IMR-90 (cell line): ENCODE measurements around the gene DAPL1. TPM values are rescaled to one million over a fixed set of nuclear protein-coding genes. Genes with fewer than 3 reads are reported as not detected.

ENCODE experiments used
- ATAC-seq: fragments of 200-7000 bp; cut with Tn5 transposase; 2 replicates; pipeline ENCODE4 v1.9.1; 2020; ENCODE audit warnings: low read depth, mild to moderate bottlenecking, moderate library complexity
- BruUV-seq: library from RNA; stranded (reverse); fragments of 400-500 nt; replicated peaks from 2 replicates; lab custom pipeline; 2021; lab: Mats Ljungman, UMichigan
- CTCF ChIA-PET: fragments of 300-600 bp; formaldehyde crosslinking; extraction: SDS; loops from one replicate; lab custom pipeline; 2021; ENCODE audit warnings: antibody characterized with exemption; lab: Yijun Ruan, JAX
- POLR2A ChIA-PET: fragments of 300-600 bp; sonication (Branson Sonifier 250); formaldehyde crosslinking; loops from one replicate; lab custom pipeline; 2022; ENCODE audit warnings: antibody characterized with exemption; ENCODE audit not compliant: unreplicated experiment; lab: Charles Lee
- DNase-seq: peaks from one replicate; pipeline ENCODE4 v3.0.0; 2013
- H2AFZ ChIP-seq: replicated peaks from 2 replicates; pipeline ENCODE3; 2013; ENCODE audit warnings: low read length, mild to moderate bottlenecking; ENCODE audit not compliant: poor library complexity
- H2AK5ac ChIP-seq: 2 replicates; pipeline ENCODE4 v1.6.1; 2013; ENCODE audit warnings: low read depth, low read length, inconsistent platforms
- H2AK9ac ChIP-seq: replicated peaks from 2 replicates; pipeline ENCODE3; 2013; ENCODE audit warnings: mild to moderate bottlenecking, low read depth, low read length, moderate library complexity; ENCODE audit not compliant: poor library complexity
- H2BK120ac ChIP-seq: 2 replicates; pipeline ENCODE4 v1.6.1; 2013; ENCODE audit warnings: low read depth, low read length, inconsistent platforms
- H2BK15ac ChIP-seq: 3 replicates; pipeline ENCODE4 v1.6.1; 2013; ENCODE audit warnings: low read depth, low read length, inconsistent platforms
- H2BK20ac ChIP-seq: 2 replicates; pipeline ENCODE4 v1.6.1; 2013; ENCODE audit warnings: low read depth, mild to moderate bottlenecking, inconsistent platforms, low read length, moderate library complexity
- H2BK5ac ChIP-seq: 2 replicates; pipeline ENCODE4 v1.6.1; 2013; ENCODE audit warnings: mild to moderate bottlenecking, low read depth, low read length, inconsistent platforms; ENCODE audit not compliant: poor library complexity, severe bottlenecking
- H3K14ac ChIP-seq: replicated peaks from 2 replicates; pipeline ENCODE4 v1.6.1; 2013; ENCODE audit warnings: low read depth, low read length, inconsistent platforms
- H3K18ac ChIP-seq: 2 replicates; pipeline ENCODE4 v1.6.1; 2013; ENCODE audit warnings: low read depth, low read length, control low read depth
- H3K23ac ChIP-seq: 2 replicates; pipeline ENCODE4 v1.6.1; 2013; ENCODE audit warnings: low read depth, low read length, inconsistent platforms
- H3K27ac ChIP-seq: 2 replicates; pipeline ENCODE4 v1.5.1; 2013; ENCODE audit warnings: mild to moderate bottlenecking, control low read depth, low read length; ENCODE audit not compliant: insufficient read depth
- H3K27me3 ChIP-seq: 2 replicates; pipeline ENCODE4 v1.6.1; 2013; ENCODE audit warnings: low read length; ENCODE audit not compliant: control insufficient read depth, insufficient read depth
- H3K36me3 ChIP-seq: 2 replicates; pipeline ENCODE4 v1.6.1; 2013; ENCODE audit warnings: low read length, mixed read lengths; ENCODE audit not compliant: control insufficient read depth, insufficient read depth
- H3K4ac ChIP-seq: 2 replicates; pipeline ENCODE4 v1.6.1; 2013; ENCODE audit warnings: low read depth, low read length, inconsistent platforms
- H3K4me1 ChIP-seq: 2 replicates; pipeline ENCODE4 v1.6.1; 2013; ENCODE audit warnings: low read length, mixed read lengths; ENCODE audit not compliant: control insufficient read depth, insufficient read depth
- H3K4me2 ChIP-seq: 2 replicates; pipeline ENCODE4 v1.6.1; 2013; ENCODE audit warnings: low read depth, mild to moderate bottlenecking, control low read depth, low read length, moderate library complexity
- H3K4me3 ChIP-seq: 2 replicates; pipeline ENCODE4 v1.5.1; 2013; ENCODE audit warnings: low read depth, mild to moderate bottlenecking, control low read depth, low read length, moderate library complexity; ENCODE audit not compliant: insufficient read depth
- H3K56ac ChIP-seq: 2 replicates; pipeline ENCODE4 v1.6.1; 2013; ENCODE audit warnings: low read length, inconsistent platforms; ENCODE audit not compliant: insufficient read depth; ENCODE audit errors: extremely low read depth
- H3K79me1 ChIP-seq, 2 experiments: 2 replicates each; pipeline ENCODE4 v1.6.1; 2013; ENCODE audit warnings: low read length in 2 of 2, inconsistent platforms in 1 of 2, low read depth in 1 of 2
- H3K9ac ChIP-seq: 2 replicates; pipeline ENCODE4 v1.6.1; 2013; ENCODE audit warnings: low read depth, low read length, control low read depth
- H3K9me1 ChIP-seq: 2 replicates; pipeline ENCODE4 v1.6.1; 2013; ENCODE audit warnings: low read length, inconsistent platforms; ENCODE audit not compliant: insufficient read depth
- H3K9me3 ChIP-seq: 2 replicates; pipeline ENCODE4 v1.6.1; 2013; ENCODE audit warnings: low read length; ENCODE audit not compliant: control insufficient read depth, insufficient read depth
- H4K20me1 ChIP-seq: 2 replicates; pipeline ENCODE4 v1.6.1; 2013; ENCODE audit warnings: low read length, inconsistent platforms; ENCODE audit not compliant: insufficient read depth
- H4K5ac ChIP-seq: 2 replicates; pipeline ENCODE4 v1.6.1; 2013; ENCODE audit warnings: mild to moderate bottlenecking, low read depth, low read length, control low read depth
- H4K8ac ChIP-seq, 2 experiments: 2 replicates each; pipeline ENCODE4 v1.6.1; 2013; ENCODE audit warnings: low read depth in 2 of 2, low read length in 2 of 2, control low read depth in 1 of 2, inconsistent platforms in 1 of 2
- H4K91ac ChIP-seq: 2 replicates; pipeline ENCODE4 v1.6.1; 2013; ENCODE audit warnings: low read depth, low read length, inconsistent platforms; ENCODE audit not compliant: insufficient read depth
- FOS ChIP-seq: fragments of 150-350 bp; IDR thresholded peaks from 2 replicates; pipeline ENCODE4 v1.6.1; 2016; ENCODE audit warnings: low read depth, low read length
- SMC3 ChIP-seq: fragments of 150-350 bp; IDR thresholded peaks from 2 replicates; pipeline ENCODE4 v1.6.1; 2016; ENCODE audit warnings: low read depth, mild to moderate bottlenecking, antibody characterized with exemption, low read length, moderate library complexity
- WGBS, 2 experiments: methylation state at CpG; one replicate each; pipeline versions ENCODE4 v1.1.5 to v1.1.7; 2013; ENCODE audit warnings: missing lambda C conversion rate in 2 of 2; ENCODE audit not compliant: insufficient read length in 1 of 2; ENCODE audit errors: extremely low coverage in 2 of 2; 5-methylcytosine and 5-hydroxymethylcytosine counted together
- dilution Hi-C: fragments of 300-500 bp; cut with HindIII; formaldehyde crosslinking; loops from one replicate; pipeline ENCODE4 v1.14.3; 2018; ENCODE audit warnings: low sequenced_read_pairs; ENCODE audit not compliant: unreplicated experiment
- in situ Hi-C: fragments of 300-500 bp; cut with MboI; formaldehyde crosslinking; loops from 3 replicates; pipeline ENCODE4 v1.14.3; 2019; ENCODE audit warnings: low sequenced_read_pairs, inconsistent platforms, mixed read lengths
- intact Hi-C: fragments of 100-400 bp; cut with micrococcal nuclease; formaldehyde crosslinking; loops from 2 replicates; pipeline ENCODE4 v1.10.0; 2022
- polyA plus RNA-seq, 3 experiments: library from polyadenylated mRNA; depleted of rRNA; stranded (reverse); fragments of >200 nt; gene quantifications; 2 replicates each; pipeline ENCODE4 v1.2.3, GENCODE V29; 2012; ENCODE audit warnings: low replicate concordance in 1 of 3
- total RNA-seq: library from RNA; depleted of rRNA; stranded (reverse); fragments of >200 nt; gene quantifications from 2 replicates; pipeline ENCODE4 v1.2.3, GENCODE V29; 2012

The DAPL1 gene
- total and polyA plus RNA-seq, 2 of the 4 experiments (the other 2 are of a cell fraction) = not detected

- Histone ChIP-seq H3K23ac (no peak overlapping the region), H3K56ac (no peak overlapping the region), H4K20me1 (no peaks in the 10 kb centered on the region), H3K27me3 (0 out of 2 replicates have a peak, but pooled peaks cover 2% of the 10 kb centered on the region), H3K27ac (no peak overlapping the region), H3K9me1 (no peaks in the 10 kb centered on the region), H3K9me3 (no peaks in the 10 kb centered on the region), H2BK15ac (no peak overlapping the region), H2AFZ (no peak overlapping the region), H2AK9ac (no peak overlapping the region), H3K18ac (no peak overlapping the region), H2BK5ac (no peak overlapping the region), H2AK5ac (no peak overlapping the region), H3K9ac (no peak overlapping the region), H2BK120ac (no peak overlapping the region), H4K5ac (no peak overlapping the region), H4K8ac (no peak overlapping the region), H2BK20ac (no peak overlapping the region), H4K91ac (no peak overlapping the region), H3K4me2 (no peak overlapping the region), H3K79me1 (no peaks in the 10 kb centered on the region), H3K14ac (no peak overlapping the region), H3K4me3 (no peak overlapping the region), H3K4me1 (no peaks in the 10 kb centered on the region), H3K4ac (no peak overlapping the region), H3K36me3 (no peaks in the 10 kb centered on the region)
- WGBS, 2 experiments = no CpG with 5 or more reads among the region's 1 CpG
- ChIA-PET CTCF (no interaction called here), POLR2A (no interaction called here)
- ATAC-seq = no peak
- in situ Hi-C loops = loop anchor here (25.0 kb wide), 1 partner anchor 999 kb away; no protein-coding TSS in a partner anchor
- no TSS peak for BruUV-seq
- no peak for DNase-seq
- TF ChIP-seq FOS = no peak
- TF ChIP-seq SMC3 = no peak
- intact Hi-C loops = no loop called here
- dilution Hi-C loops = no loop called here
Observed at GRCh38 chr2:158760887-158761286, 34.2 kb upstream of the DAPL1 start.
